Activated CD4-positive, alpha-beta T cell treated with anti-CD3 and anti-CD28 coated beads for 24 hours (primary cell): ENCODE data around the gene LPCAT2.

Experiments used
- DNase-seq, 2 donors: peaks; one replicate each; pipeline ENCODE4 v3.0.0-alpha.2; 2020; ENCODE audit warnings: low read depth in 2 of 2

LPCAT2 gene

DNA sequence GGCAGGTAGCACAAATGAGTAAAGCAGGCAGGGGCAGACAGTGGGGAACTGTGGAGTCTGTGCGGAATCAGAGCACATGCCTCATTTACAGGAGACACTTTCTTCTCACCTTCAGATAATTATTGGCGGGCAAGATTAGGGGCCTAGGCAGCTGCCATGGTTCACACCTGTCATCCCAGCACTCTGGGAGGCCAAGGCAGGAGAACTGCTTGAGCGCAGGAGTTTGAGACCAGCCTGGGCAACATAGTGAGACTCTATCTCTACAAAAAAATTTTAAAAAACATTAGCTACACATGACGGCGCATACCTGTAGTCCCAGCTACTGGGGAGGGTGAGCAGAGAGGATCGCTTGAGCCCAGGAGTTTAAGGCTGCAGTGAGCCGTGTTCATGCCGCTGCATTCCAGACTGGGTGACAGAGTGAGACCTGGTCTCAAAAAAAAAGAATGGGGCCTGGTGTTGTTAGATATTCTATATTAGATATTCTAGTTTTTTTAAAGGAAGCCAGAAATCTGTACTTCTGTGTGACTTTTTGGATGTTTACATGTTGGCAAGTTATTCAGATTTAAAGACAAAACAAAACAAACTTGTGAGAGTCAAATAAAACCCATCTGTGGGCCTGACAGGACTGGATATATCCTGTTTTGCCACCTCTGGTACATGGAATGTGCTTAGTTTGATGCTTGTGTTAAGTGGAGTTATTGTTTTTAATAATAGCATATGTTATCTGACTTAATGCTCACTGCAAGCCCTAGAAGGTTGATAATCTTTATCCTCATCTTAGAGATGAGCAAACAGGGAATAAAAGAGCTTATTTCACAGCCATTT is 4.9 kb upstream of the LPCAT2 start:
- DNase-seq, result no peak

DNA sequence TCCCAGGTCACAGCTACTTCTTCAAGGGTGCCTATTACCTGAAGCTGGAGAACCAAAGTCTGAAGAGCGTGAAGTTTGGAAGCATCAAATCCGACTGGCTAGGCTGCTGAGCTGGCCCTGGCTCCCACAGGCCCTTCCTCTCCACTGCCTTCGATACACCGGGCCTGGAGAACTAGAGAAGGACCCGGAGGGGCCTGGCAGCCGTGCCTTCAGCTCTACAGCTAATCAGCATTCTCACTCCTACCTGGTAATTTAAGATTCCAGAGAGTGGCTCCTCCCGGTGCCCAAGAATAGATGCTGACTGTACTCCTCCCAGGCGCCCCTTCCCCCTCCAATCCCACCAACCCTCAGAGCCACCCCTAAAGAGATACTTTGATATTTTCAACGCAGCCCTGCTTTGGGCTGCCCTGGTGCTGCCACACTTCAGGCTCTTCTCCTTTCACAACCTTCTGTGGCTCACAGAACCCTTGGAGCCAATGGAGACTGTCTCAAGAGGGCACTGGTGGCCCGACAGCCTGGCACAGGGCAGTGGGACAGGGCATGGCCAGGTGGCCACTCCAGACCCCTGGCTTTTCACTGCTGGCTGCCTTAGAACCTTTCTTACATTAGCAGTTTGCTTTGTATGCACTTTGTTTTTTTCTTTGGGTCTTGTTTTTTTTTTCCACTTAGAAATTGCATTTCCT is 3.4 kb upstream of the LPCAT2 start:
- no peak for DNase-seq

DNA sequence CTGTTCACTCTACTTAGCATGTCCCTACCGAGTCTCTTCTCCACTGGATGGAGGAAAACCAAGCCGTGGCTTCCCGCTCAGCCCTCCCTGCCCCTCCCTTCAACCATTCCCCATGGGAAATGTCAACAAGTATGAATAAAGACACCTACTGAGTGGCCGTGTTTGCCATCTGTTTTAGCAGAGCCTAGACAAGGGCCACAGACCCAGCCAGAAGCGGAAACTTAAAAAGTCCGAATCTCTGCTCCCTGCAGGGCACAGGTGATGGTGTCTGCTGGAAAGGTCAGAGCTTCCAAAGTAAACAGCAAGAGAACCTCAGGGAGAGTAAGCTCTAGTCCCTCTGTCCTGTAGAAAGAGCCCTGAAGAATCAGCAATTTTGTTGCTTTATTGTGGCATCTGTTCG is 2.8 kb upstream of the LPCAT2 start:
- DNase-seq, result no peak

DNA sequence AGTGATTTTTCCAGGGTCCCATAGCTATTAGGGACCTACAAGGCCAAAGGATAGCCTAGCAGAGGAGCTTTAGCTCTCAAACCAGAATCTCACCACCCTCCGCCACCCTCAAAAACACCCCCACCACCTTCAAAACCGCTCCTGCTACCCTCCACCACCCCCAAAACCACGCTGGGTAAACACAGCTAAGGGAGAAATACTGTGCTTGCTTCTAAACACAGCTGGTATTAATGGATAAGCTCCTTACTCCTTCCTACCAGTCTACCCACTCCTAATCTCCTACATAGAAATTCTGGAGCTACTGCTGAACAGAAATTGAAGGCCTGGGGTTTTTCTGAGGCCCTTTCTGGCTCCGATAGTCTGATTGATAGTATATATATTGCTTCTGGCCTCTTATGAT is 2.2 kb upstream of the LPCAT2 start:
- DNase-seq, result no peak

DNA sequence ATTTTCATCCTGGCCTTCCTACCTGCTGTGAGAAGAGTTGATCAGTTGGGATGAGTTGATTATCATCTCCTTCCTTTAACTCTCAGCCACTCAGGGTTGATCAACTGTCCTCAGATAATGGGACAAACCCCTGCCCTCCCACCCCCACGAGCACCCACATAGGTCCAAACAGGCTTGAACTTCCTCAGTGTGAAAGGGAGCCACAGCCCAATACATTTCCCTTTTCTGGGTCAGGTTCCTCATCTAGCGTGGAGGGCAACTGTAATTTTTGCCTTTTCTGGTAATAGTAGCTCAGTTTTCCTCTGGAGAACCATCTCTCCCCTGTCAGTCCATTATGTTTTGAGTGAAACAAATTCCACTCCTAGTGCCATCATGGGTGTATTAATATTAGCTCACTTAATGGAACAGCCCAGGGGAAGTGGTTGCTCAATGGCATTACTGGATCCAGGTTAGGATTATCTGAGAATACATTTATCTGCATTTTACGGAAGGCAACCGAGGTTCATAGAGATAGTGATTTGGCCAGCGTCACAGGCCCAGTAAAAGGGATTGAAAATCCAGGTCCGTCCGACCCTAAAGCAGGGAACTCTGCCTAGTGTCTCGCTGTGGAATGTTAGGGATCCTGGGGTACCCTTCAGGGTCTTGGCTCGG is 476 bp upstream of the LPCAT2 start:
- DNase-seq, result no peak

DNA sequence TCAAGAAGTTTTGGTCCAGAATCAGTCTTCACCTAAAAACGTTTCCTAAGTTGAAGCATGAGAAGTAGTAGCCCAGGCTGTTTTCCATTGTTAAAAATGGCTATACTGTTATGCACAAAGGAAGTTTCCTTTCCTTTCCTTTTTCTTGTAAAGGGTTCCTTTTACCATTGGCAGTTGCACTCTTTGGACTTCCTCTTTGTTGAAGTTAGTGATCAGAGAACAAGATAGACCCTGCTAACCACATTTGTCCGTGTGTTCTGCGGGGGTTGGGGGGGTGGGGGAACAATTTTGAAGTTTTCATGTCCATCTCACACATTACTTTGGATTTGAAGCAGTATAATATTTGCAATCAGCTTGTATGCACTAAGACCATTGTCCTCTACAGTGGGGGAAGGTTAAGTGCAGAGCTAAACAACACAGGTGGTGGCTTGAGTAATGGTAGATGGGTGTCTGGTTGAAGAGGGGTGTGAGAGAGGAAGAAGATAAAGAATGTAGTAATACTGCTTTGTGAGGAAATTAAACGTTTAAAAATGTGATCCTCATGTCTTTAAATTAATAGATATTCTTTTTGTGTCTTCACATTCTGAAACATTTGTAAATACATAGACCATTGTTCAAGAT is 1.4 kb downstream of the LPCAT2 start:
- DNase-seq, result no peak

DNA sequence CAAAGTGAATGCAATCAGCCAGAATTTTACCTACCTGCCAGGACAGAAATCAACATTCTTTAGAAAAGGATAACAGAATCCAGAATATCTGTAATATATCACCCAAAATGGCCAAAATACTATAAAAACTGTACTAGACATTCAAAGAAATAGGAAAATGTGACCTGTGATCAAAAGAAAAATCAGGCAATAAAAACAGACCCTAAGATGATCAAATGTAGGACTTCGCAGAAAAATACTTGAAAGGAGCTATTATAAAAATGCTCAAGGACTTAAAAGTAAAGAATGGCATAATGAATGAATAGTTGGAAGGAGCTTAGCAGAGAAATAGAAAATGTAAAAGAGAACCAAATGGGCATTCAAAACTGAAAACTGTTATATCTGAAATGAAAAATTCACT is 4.1 kb downstream of the LPCAT2 start:
- DNase-seq, result no peak

DNA sequence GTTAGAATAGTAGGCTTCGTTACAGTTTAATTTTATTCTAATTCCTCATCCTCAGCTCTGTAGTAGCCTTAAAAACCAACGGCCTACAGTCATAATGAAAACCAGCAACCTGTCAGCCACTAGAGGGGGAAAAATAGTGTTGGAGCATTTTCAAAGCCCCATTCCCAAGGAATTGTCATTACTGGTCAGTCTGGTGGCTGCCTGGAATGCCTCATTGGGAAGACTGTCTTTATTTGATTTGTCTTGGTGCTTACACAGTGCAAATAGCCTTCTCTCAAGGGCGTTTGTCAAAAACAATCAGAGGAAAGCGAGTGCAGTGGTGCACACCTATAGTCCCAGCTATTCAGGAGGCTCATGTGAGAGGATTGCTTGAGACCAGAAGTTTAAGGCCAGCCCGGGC is 4.7 kb downstream of the LPCAT2 start:
- no peak for DNase-seq

DNA sequence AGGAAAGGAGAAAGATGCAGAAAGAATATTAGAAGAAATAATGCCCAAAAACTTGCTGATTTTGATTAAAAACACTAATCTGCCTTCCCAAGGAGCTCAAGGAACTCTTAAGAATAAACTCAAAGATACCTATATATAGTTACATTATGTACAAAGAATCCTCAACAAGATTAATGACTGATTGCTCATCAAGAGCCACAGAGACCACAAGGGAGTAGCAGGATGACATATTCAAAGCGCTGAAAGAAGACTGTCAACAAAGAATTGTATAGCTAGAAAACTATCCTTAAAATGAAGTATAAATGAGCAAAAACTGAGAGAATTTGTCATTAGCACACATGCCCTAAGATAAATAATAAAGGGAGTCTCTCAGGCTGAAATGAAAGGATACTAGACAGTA is 6.2 kb downstream of the LPCAT2 start:
- no peak for DNase-seq

DNA sequence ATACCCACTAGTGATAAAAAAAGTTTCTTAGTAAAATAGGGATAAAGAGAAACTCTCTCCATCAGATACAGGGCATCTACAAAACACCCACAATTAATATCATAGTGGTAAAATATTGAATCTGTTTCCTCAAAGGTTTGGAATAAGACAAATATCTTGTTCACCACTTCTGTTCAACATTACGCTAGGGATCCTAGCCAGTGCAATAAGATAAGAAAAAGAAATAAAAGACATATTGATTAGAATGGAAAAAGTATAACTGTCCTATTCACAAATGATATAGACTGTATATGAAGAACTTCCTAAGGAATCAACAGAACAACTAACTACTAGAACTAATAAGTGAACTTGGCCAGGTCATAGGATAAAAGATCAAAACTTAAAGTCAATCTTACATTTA is 12.9 kb downstream of the LPCAT2 start:
- DNase-seq, result no peak

DNA sequence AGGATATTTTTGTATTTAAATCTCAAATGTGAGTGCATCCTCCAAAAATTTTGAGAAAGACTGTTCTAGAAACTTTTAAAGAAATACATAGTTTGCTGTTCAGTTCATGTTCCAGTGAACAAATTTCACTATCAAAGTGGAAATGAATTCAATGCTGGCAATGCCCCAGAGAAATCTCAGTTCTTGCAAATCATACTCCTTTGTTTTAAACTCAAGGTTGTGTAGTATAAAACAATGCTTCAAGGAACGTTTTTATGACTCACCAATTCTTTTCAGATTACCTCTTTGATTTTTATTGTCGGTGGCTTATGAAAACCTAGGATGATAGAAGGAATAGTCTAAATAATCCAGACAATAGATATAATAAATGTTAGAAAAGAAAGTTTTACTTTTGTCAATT is 17.6 kb downstream of the LPCAT2 start:
- DNase-seq, result no peak

DNA sequence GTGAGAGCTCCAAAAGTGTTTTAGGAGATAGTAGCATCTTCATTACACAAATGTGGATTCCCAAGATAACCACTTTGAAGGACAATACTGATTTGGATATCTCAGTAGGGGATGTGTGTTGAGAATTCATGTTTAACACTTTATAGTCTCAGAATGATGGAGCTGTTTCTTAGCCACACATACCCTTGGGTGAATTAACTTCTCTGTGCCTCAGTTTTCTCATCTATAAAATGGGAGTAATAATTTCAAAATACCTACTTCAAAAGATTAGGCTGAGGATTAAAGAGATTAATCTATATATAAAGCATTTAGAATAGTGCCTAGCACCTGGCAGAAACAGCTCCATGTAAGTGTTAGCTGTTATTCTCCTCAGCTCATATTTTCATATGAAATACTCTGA is 19.0 kb downstream of the LPCAT2 start:
- no peak for DNase-seq

DNA sequence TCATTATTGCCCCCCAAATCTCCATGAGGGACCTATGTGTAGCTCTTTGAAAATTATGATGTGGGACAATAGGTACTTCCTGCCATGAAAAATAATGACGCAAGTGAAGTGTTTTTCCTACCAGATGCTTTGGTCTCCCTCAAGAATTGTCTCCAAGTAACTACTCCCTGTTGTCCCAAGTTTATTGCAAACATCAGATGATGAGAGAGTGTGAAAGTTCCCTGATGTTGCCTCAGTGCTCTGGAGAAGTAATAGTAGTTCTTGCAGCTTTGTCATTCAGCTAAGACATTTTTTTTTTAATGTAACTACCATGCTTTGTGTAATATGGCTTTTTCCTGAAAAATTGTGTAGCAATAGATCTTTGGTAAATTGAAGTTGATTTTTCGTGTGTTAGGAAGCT is 20.1 kb downstream of the LPCAT2 start:
- DNase-seq, result no peak

DNA sequence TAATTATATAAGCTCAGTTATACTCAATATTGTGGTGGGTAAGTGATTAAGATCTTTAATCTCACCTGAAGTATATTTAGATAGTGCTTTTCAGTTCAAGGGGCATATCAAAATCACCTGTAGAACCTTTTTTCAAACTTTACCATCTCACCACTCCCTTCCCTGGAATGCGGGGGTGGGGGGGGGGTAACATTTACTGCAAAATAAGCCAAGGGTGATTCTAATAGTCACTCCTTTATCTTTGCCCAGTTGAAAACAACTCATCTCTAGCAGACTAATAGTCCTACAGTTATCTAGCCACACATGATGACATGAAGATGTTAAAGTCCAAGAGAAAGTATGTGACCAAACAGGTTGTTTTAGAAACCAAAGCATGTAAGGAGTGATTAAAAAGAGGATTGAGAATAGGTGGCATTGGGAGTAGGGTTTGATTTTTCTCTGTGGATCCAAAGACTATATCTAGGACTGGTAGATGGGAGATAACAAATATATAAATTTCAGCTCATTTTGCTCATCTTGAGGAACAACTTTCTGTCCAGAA is 21.5 kb downstream of the LPCAT2 start:
- DNase-seq, result no peak

DNA sequence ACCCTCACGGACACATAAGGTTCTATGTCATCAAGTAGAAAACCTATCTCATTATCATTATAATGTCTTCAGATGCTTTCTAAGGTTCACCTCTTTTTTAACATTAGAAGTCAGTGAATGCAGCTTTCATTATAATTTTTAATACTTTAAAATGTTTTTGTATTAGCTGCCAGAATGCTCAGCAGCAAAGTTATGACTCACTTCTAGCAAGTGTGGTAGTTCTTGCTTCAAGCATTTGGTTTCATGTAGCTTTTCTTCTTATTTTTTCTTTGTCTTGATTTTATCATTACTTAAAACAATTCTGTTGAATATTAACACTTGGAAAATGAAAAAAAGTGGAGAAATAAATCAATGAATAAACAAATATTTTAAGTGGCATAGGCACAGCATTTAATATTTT is 23.4 kb downstream of the LPCAT2 start:
- no peak for DNase-seq

DNA sequence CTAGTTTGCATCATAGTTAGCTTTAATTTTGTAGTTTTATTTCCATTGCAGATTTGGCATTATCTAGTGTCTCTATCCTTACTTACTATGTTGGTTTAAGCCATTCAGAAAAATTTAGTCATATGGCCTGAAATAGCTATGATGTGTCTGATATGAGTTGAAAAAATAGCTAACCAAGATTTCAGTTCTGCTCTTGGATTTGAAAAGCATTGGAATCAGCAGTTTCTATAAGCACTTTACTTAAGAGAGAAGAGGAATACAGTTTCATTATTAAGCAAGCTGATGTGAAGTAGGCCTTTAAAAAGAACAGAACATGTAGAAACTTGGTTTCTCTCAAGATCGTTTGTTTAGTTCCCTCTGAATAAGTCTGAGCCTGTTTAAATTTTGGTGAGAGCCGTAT is 25.9 kb downstream of the LPCAT2 start:
- no peak for DNase-seq

DNA sequence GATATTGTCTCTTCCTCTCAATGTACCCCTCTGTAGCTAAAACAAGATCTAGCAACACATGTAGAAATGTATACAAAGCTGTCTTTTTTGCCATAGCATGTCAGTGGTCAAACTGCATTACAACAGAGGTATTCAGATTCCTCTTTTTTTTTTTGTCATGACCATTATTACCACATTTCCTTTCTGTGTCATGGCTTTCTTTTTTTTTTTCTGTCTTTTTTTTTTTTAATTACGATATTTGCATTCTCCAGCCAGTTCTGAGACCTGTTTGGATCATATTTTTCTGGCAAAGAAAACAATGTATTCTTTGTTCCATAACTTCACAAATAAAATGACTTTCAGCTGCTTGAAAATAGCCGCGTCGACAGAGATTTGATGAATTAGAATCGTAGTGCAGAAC is 30.2 kb downstream of the LPCAT2 start:
- DNase-seq, result no peak

DNA sequence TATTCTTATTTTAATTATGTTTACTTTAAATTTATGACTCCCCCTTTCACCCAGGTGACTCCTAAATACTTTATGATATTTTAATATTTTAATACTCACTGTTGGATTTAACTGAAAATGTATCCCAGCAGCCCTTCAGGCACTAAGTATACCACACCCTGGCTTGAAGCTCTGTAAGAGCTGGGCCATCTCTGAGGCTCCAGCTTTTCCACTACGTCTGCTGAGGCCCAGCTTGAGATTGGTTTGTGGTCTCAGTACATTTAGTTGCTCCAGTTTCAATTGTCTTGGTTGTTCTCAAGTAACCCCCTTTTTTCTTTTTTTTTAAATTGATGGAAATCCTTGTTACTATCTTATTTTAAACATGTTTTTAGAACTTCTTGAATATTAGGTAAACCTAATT is 30.6 kb downstream of the LPCAT2 start:
- DNase-seq, result no peak

DNA sequence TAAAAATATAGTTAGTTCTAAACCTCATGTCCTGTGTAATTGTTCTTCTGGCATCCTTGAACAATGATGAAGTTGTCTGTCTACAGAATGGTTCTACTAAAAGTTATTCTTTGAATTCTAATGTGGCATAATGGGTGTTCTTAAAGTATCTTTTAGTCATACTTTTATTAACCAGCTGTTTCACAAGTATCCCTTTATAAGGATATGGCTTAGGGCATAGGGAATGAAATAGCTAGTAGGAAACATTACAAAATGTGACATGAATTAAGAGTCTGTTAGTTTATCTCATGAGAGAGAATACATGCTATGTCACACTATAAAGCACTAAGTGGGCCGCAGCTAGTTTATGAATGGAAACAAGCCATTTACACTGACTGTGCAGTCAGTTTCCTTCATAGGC is 31.3 kb downstream of the LPCAT2 start:
- no peak for DNase-seq

DNA sequence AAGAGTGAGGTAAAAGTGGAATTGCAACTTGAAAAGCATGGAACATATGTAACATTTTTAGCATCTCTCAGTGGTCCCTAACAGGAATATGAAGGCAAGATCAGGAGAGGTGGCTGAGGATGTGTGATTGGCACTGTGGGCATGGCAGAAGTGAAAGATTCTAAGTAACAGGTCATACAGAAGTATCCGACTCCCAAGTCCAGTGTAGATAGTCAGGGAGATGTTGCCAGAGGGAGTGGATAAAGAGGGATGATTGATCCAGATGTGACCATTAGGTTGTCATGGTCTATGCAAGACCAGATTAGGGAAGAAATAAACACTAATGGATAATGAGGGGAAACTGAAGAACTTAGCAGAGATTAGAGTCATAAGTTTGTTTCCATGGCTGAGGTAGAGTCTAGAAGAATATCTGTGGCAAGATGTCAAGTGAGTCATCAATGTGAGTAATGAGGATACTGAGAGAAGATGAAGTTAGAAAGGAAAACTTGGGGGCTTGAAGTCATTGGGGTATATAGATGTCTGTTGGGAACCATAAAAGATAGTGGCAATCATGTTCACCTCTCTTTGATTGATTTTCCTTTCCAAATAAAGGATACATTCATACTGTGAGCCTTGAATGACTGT is 33.7 kb downstream of the LPCAT2 start:
- no peak for DNase-seq

DNA sequence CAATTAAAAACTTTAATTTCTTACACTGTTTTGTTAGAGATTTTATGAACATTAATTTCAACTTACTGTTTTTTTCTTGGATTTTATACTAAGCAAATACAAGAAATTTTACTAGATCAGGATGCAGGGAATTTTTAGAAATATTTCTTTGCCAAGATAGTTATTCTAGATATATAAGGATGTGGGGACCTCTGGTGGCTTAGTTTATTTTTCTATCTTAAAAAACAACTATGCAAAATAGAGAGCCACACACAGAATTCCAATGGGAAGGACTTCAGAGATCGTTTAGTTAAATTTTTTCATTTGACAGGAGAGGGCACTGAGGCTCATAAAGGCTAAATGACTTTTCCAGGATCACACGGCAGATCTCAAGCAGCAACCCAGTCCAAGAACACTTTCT is 34.6 kb downstream of the LPCAT2 start:
- no peak for DNase-seq

DNA sequence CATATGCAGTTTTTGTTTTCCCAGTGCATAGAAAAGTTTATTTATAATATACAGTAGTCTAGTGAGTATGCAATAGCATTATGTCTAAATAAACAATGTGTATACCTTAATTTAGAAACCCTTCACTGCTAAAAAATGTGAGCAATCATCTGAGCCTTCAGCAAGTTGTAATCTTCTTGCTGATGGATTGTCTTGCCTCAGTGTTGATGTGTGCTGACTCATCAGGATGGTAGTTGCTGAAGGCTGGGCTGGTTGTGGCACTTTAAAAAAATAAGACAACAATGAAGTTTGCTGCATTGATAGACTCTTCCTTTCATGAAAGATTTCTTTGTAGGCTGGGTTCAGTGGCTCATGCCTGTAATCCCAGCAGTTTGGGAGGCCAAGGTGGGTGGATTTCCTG is 43.7 kb downstream of the LPCAT2 start:
- no peak for DNase-seq
